H1 (cell line): ENCODE measurements around the gene CMIP.

Experiments
- ATF2 ChIP-seq: IDR thresholded peaks from 2 replicates; pipeline ENCODE4 v1.6.1; 2012; ENCODE audit warnings: low read length, inconsistent platforms
- CHD2 ChIP-seq: IDR thresholded peaks from 2 replicates; pipeline ENCODE4 v1.6.1; 2012; ENCODE audit warnings: low read length, improper control_type of control experiment
- CTCF ChIP-seq, 3 experiments: IDR thresholded peaks; 1 replicate in 2 of 3; 2 replicates in 1 of 3; pipeline versions ENCODE4 v1.5.1 to v1.6.1; 2011; ENCODE audit warnings: low read length in 3 of 3, mild to moderate bottlenecking in 3 of 3, inconsistent platforms in 2 of 3, low read depth in 1 of 3, moderate library complexity in 1 of 3; ENCODE audit not compliant: insufficient read depth in 1 of 3; ENCODE audit errors: control extremely low read depth in 1 of 3
- EGR1 ChIP-seq: IDR thresholded peaks from 2 replicates; pipeline ENCODE4 v1.6.1; 2011; ENCODE audit warnings: low read depth, low read length, borderline replicate concordance
- EP300 ChIP-seq, 2 experiments: IDR thresholded peaks; 1 replicate in 1 of 2; 2 replicates in 1 of 2; pipeline ENCODE4 v1.6.1; 2011 to 2012; ENCODE audit warnings: low read depth in 2 of 2, low read length in 2 of 2, mild to moderate bottlenecking in 2 of 2, borderline replicate concordance in 1 of 2, inconsistent platforms in 1 of 2, moderate library complexity in 1 of 2
- EZH2 ChIP-seq: fragments of 200-600 bp; sonication (generic); IDR thresholded peaks from 2 replicates; pipeline ENCODE4 v1.7.1; 2012; ENCODE audit warnings: low read depth, mild to moderate bottlenecking, moderate library complexity, low read length, inconsistent platforms; ENCODE audit not compliant: severe bottlenecking
- FOSL1 ChIP-seq: IDR thresholded peaks from 2 replicates; pipeline ENCODE4 v1.6.1; 2011; ENCODE audit warnings: mild to moderate bottlenecking, low read depth, low read length, moderate library complexity; ENCODE audit not compliant: insufficient read depth
- JUN ChIP-seq: IDR thresholded peaks from 2 replicates; pipeline ENCODE4 v1.6.1; 2011; ENCODE audit warnings: low read depth, mild to moderate bottlenecking, improper control_type of control experiment, low read length
- JUND ChIP-seq: IDR thresholded peaks from 2 replicates; pipeline ENCODE4 v1.6.1; 2011; ENCODE audit warnings: mild to moderate bottlenecking, improper control_type of control experiment, low read length
- POLR2A ChIP-seq, 2 experiments: IDR thresholded peaks; 1 replicate in 1 of 2; 2 replicates in 1 of 2; pipeline ENCODE4 v1.6.1; 2011; ENCODE audit warnings: low read depth in 2 of 2, low read length in 2 of 2, mild to moderate bottlenecking in 2 of 2; ENCODE audit errors: control extremely low read depth in 1 of 2
- POLR2AphosphoS5 ChIP-seq: IDR thresholded peaks from 2 replicates; pipeline ENCODE4 v1.6.1; 2011; ENCODE audit warnings: low read depth, low read length
- SAP30 ChIP-seq: fragments of 300-600 bp; sonication (generic); IDR thresholded peaks from 2 replicates; pipeline ENCODE4 v1.7.1; 2012; ENCODE audit warnings: low read length, moderate library complexity, mild to moderate bottlenecking, inconsistent platforms; ENCODE audit not compliant: insufficient read depth, insufficient replicate concordance
- SP2 ChIP-seq: IDR thresholded peaks from 2 replicates; pipeline ENCODE4 v1.6.1; 2012; ENCODE audit warnings: mild to moderate bottlenecking, low read length, inconsistent platforms
- TAF1 ChIP-seq: IDR thresholded peaks from 2 replicates; pipeline ENCODE4 v1.6.1; 2011; ENCODE audit warnings: mild to moderate bottlenecking, low read depth, low read length

- no peak for TF ChIP-seq CTCF (IDR thresholded peaks at IDR 0.05; ENCODE audit: control extremely low read depth in 1 of 3, insufficient read depth in 1 of 3, low read depth in 1 of 3, low read length in 3 of 3)
- no peak for TF ChIP-seq JUND
- no peak for TF ChIP-seq EZH2
- no peak for TF ChIP-seq JUN
- TF ChIP-seq POLR2AphosphoS5: no peak
- TF ChIP-seq POLR2A (IDR thresholded peaks at IDR 0.05; ENCODE audit: control extremely low read depth in 1 of 2, low read depth in 2 of 2, low read length in 2 of 2): no peak
- no peak for TF ChIP-seq TAF1
- TF ChIP-seq EP300 (IDR thresholded peaks at IDR 0.05; ENCODE audit: borderline replicate concordance in 1 of 2, low read depth in 2 of 2, low read length in 2 of 2): no peak
- TF ChIP-seq SAP30: no peak
- no peak for TF ChIP-seq FOSL1
- no peak for TF ChIP-seq EGR1
- TF ChIP-seq CHD2: no peak
- TF ChIP-seq ATF2: no peak
- no peak for TF ChIP-seq SP2
Measured at GRCh38 chr16:81449241-81449640, 4.6 kb downstream of the CMIP start.
